ENCODE data around the gene TMEM120B.

Gene TMEM120B

GRCh38 chr12:121717041-121717699, 4.6 kb downstream of the TMEM120B start:
- Histone ChIP-seq H3K4me2 (ENCODE audit: insufficient read depth, low read length, poor library complexity, severe bottlenecking) (no peak overlapping the region), H3K4me1 (ENCODE audit: control insufficient read depth in 2 of 2, insufficient read depth in 1 of 2, low read depth in 1 of 2, low read length in 2 of 2) (peaks cover 12 to 15% of the 10 kb centered on the region in 2 donors), H3K23ac (ENCODE audit: low read depth, low read length, poor library complexity) (no peak overlapping the region), H3K4ac (ENCODE audit: low read length) (no peak overlapping the region), H4K8ac (ENCODE audit: low read depth, low read length) (no peak overlapping the region), H3K79me1 (ENCODE audit: low read depth, low read length) (peaks cover 4% of the 10 kb centered on the region), H3K9ac (ENCODE audit: low read depth, low read length, poor library complexity) (no peak overlapping the region), H2BK120ac (ENCODE audit: low read depth, low read length) (no peak overlapping the region), H3K27ac (replicated peaks; ENCODE audit: low read length) (no peak overlapping the region), H3K4me3 (ENCODE audit: low read length in 2 of 2) (no peak overlapping the region), H2BK5ac (ENCODE audit: low read length) (no peak overlapping the region), H2AFZ (ENCODE audit: low read length) (peak overlapping the region; percentile 2), H3K14ac (ENCODE audit: low read length) (no peak overlapping the region), H2BK12ac (ENCODE audit: low read length) (no peak overlapping the region), H3K36me3 (replicated peaks in 1 of 2; ENCODE audit: control insufficient read depth in 2 of 2, insufficient read depth in 2 of 2, low read length in 2 of 2) (no peaks in the 10 kb centered on the region), H3K18ac (ENCODE audit: low read length) (no peak overlapping the region), H3K27me3 (ENCODE audit: control insufficient read depth in 3 of 3, insufficient read depth in 3 of 3, low read depth in 1 of 3, low read length in 3 of 3) (no peaks in the 10 kb centered on the region), H4K91ac (ENCODE audit: low read depth, low read length, poor library complexity) (no peak overlapping the region), H3K9me3 (replicated peaks in 1 of 2; ENCODE audit: control insufficient read depth in 2 of 2, insufficient read depth in 1 of 2, low read depth in 1 of 2, low read length in 2 of 2) (no peaks in the 10 kb centered on the region), H2BK15ac (ENCODE audit: low read length) (no peak overlapping the region), H2AK5ac (ENCODE audit: low read depth, low read length) (no peak overlapping the region)
- WGBS, 2 donors (ENCODE audit: extremely low coverage in 2 of 2, insufficient read length in 2 of 2, insufficient replicate concordance in 1 of 2): no CpG with 5 or more reads among the region's 10 CpGs
- no peak for DNase-seq (ENCODE audit: low spot score)

GRCh38 chr12:121718653-121719239, 6.2 kb downstream of the TMEM120B start:
- H2AK5ac ChIP-seq (ENCODE audit: low read depth, low read length): no peak overlapping the region
- no peak overlapping the region for H2BK12ac ChIP-seq (ENCODE audit: low read length)
- H2BK15ac ChIP-seq (ENCODE audit: low read length): no peak overlapping the region
- H3K4ac ChIP-seq (ENCODE audit: low read length): no peak overlapping the region
- H3K9me3 ChIP-seq (replicated peaks in 1 of 2; ENCODE audit: control insufficient read depth in 2 of 2, insufficient read depth in 1 of 2, low read depth in 1 of 2, low read length in 2 of 2): no peaks in the 10 kb centered on the region
- H3K18ac ChIP-seq (ENCODE audit: low read length): no peak overlapping the region
- no peak overlapping the region for H4K8ac ChIP-seq (ENCODE audit: low read depth, low read length)
- peaks cover 0 to 3% of the 10 kb centered on the region in 2 donors for H3K36me3 ChIP-seq (replicated peaks in 1 of 2; ENCODE audit: control insufficient read depth in 2 of 2, insufficient read depth in 2 of 2, low read length in 2 of 2)
- H3K4me2 ChIP-seq (ENCODE audit: insufficient read depth, low read length, poor library complexity, severe bottlenecking): no peak overlapping the region
- H3K4me3 ChIP-seq (ENCODE audit: low read length in 2 of 2): peak overlapping the region in 1 of 2 donors; percentile 31
- H3K9ac ChIP-seq (ENCODE audit: low read depth, low read length, poor library complexity): no peak overlapping the region
- peaks cover 1% of the 10 kb centered on the region for H3K79me1 ChIP-seq (ENCODE audit: low read depth, low read length)
- no peak overlapping the region for H3K27ac ChIP-seq (replicated peaks; ENCODE audit: low read length)
- no peak for DNase-seq (ENCODE audit: low spot score)
- H3K23ac ChIP-seq (ENCODE audit: low read depth, low read length, poor library complexity): no peak overlapping the region
- H3K27me3 ChIP-seq (ENCODE audit: control insufficient read depth in 3 of 3, insufficient read depth in 3 of 3, low read depth in 1 of 3, low read length in 3 of 3): no peaks in the 10 kb centered on the region
- H2BK120ac ChIP-seq (ENCODE audit: low read depth, low read length): no peak overlapping the region
- no peak overlapping the region for H2AFZ ChIP-seq (ENCODE audit: low read length)
- WGBS, 2 donors (ENCODE audit: extremely low coverage in 2 of 2, insufficient read length in 2 of 2, insufficient replicate concordance in 1 of 2): no CpG with 5 or more reads among the region's 3 CpGs
- H4K91ac ChIP-seq (ENCODE audit: low read depth, low read length, poor library complexity): no peak overlapping the region
- no peak overlapping the region for H3K14ac ChIP-seq (ENCODE audit: low read length)
- peaks cover 6 to 9% of the 10 kb centered on the region in 2 donors for H3K4me1 ChIP-seq (ENCODE audit: control insufficient read depth in 2 of 2, insufficient read depth in 1 of 2, low read depth in 1 of 2, low read length in 2 of 2)
- no peak overlapping the region for H2BK5ac ChIP-seq (ENCODE audit: low read length)

- Histone ChIP-seq H3K79me1 (ENCODE audit: low read depth, low read length) (peaks cover 1% of the 10 kb centered on the region), H2BK120ac (ENCODE audit: low read depth, low read length) (no peak overlapping the region), H2BK12ac (ENCODE audit: low read length) (no peak overlapping the region), H3K9ac (ENCODE audit: low read depth, low read length, poor library complexity) (no peak overlapping the region), H3K4ac (ENCODE audit: low read length) (no peak overlapping the region), H3K18ac (ENCODE audit: low read length) (no peak overlapping the region), H2BK5ac (ENCODE audit: low read length) (no peak overlapping the region), H4K91ac (ENCODE audit: low read depth, low read length, poor library complexity) (no peak overlapping the region), H3K23ac (ENCODE audit: low read depth, low read length, poor library complexity) (no peak overlapping the region), H3K14ac (ENCODE audit: low read length) (no peak overlapping the region), H2AK5ac (ENCODE audit: low read depth, low read length) (no peak overlapping the region), H3K27me3 (ENCODE audit: control insufficient read depth in 3 of 3, insufficient read depth in 3 of 3, low read depth in 1 of 3, low read length in 3 of 3) (no peaks in the 10 kb centered on the region), H3K4me2 (ENCODE audit: insufficient read depth, low read length, poor library complexity, severe bottlenecking) (no peak overlapping the region), H4K8ac (ENCODE audit: low read depth, low read length) (no peak overlapping the region), H2AFZ (ENCODE audit: low read length) (no peak overlapping the region), H3K4me1 (ENCODE audit: control insufficient read depth in 2 of 2, insufficient read depth in 1 of 2, low read depth in 1 of 2, low read length in 2 of 2) (peaks cover 3 to 7% of the 10 kb centered on the region in 2 donors), H3K9me3 (replicated peaks in 1 of 2; ENCODE audit: control insufficient read depth in 2 of 2, insufficient read depth in 1 of 2, low read depth in 1 of 2, low read length in 2 of 2) (no peaks in the 10 kb centered on the region), H2BK15ac (ENCODE audit: low read length) (no peak overlapping the region), H3K4me3 (ENCODE audit: low read length in 2 of 2) (no peak overlapping the region), H3K27ac (replicated peaks; ENCODE audit: low read length) (no peak overlapping the region), H3K36me3 (replicated peaks in 1 of 2; ENCODE audit: control insufficient read depth in 2 of 2, insufficient read depth in 2 of 2, low read length in 2 of 2) (peaks cover 0 to 3% of the 10 kb centered on the region in 2 donors)
- no peak for DNase-seq (ENCODE audit: low spot score)
- WGBS, 2 donors (ENCODE audit: extremely low coverage in 2 of 2, insufficient read length in 2 of 2, insufficient replicate concordance in 1 of 2): no CpG with 5 or more reads among the region's 14 CpGs
These were observed 7.4 kb downstream of the TMEM120B start for GRCh38 chr12:121719926-121720414.

GRCh38 chr12:121720762-121721161, 8.2 kb downstream of the TMEM120B start:
- no peak overlapping the region for H2BK5ac ChIP-seq (ENCODE audit: low read length)
- no peak for DNase-seq (ENCODE audit: low spot score)
- no peak overlapping the region for H3K27ac ChIP-seq (replicated peaks; ENCODE audit: low read length)
- no peak overlapping the region for H4K91ac ChIP-seq (ENCODE audit: low read depth, low read length, poor library complexity)
- H3K9ac ChIP-seq (ENCODE audit: low read depth, low read length, poor library complexity): no peak overlapping the region
- no peak overlapping the region for H2BK120ac ChIP-seq (ENCODE audit: low read depth, low read length)
- no peak overlapping the region for H2BK15ac ChIP-seq (ENCODE audit: low read length)
- H3K4ac ChIP-seq (ENCODE audit: low read length): no peak overlapping the region
- no peak overlapping the region for H3K23ac ChIP-seq (ENCODE audit: low read depth, low read length, poor library complexity)
- WGBS, 2 donors (ENCODE audit: extremely low coverage in 2 of 2, insufficient read length in 2 of 2, insufficient replicate concordance in 1 of 2): no CpG with 5 or more reads among the region's 5 CpGs
- H3K18ac ChIP-seq (ENCODE audit: low read length): no peak overlapping the region
- H3K4me3 ChIP-seq (ENCODE audit: low read length in 2 of 2): no peak overlapping the region
- no peak overlapping the region for H3K14ac ChIP-seq (ENCODE audit: low read length)
- no peak overlapping the region for H3K4me2 ChIP-seq (ENCODE audit: insufficient read depth, low read length, poor library complexity, severe bottlenecking)
- H3K79me1 ChIP-seq (ENCODE audit: low read depth, low read length): peaks cover 1% of the 10 kb centered on the region
- H3K36me3 ChIP-seq (replicated peaks in 1 of 2; ENCODE audit: control insufficient read depth in 2 of 2, insufficient read depth in 2 of 2, low read length in 2 of 2): peaks cover 0 to 5% of the 10 kb centered on the region in 2 donors
- H3K4me1 ChIP-seq (ENCODE audit: control insufficient read depth in 2 of 2, insufficient read depth in 1 of 2, low read depth in 1 of 2, low read length in 2 of 2): peaks cover 3 to 7% of the 10 kb centered on the region in 2 donors
- H2BK12ac ChIP-seq (ENCODE audit: low read length): no peak overlapping the region
- H3K27me3 ChIP-seq (ENCODE audit: control insufficient read depth in 3 of 3, insufficient read depth in 3 of 3, low read depth in 1 of 3, low read length in 3 of 3): no peaks in the 10 kb centered on the region
- H4K8ac ChIP-seq (ENCODE audit: low read depth, low read length): no peak overlapping the region
- H2AFZ ChIP-seq (ENCODE audit: low read length): no peak overlapping the region
- H2AK5ac ChIP-seq (ENCODE audit: low read depth, low read length): no peak overlapping the region
- no peaks in the 10 kb centered on the region for H3K9me3 ChIP-seq (replicated peaks in 1 of 2; ENCODE audit: control insufficient read depth in 2 of 2, insufficient read depth in 1 of 2, low read depth in 1 of 2, low read length in 2 of 2)
